Measurements from ENCODE around the gene YBX1. TPM values are rescaled to one million over a fixed set of nuclear protein-coding genes. Genes with fewer than 3 reads are reported as not detected.

YBX1 gene
- total and polyA plus RNA-seq, 2 donors (not counting 1 experiment from before 2014, with no cell fraction given) = 164 to 345 TPM

GRCh38 chr1:42738678-42739226 is 56.5 kb downstream of the YBX1 start:
- Mint-ChIP-seq H3K4me1 (peaks cover 8% of the 10 kb centered on the region), H3K27ac (no peak overlapping the region), H3K9me3 (ENCODE audit: insufficient read depth) (no peaks in the 10 kb centered on the region), H3K4me3 (no peak overlapping the region), H3K27me3 (no peaks in the 10 kb centered on the region)
- no peak overlapping the region for H2AFZ ChIP-seq (ENCODE audit: insufficient read depth, low read depth, low read length, poor library complexity, severe bottlenecking)
- ChIA-PET CTCF (no interaction called here), POLR2A (no interaction called here)
- H3K27ac ChIP-seq (ENCODE audit: low read length in 2 of 2) = no peak overlapping the region
- DNase-seq (no peak), ATAC-seq (ENCODE audit: low read depth) (no peak)
- intact Hi-C loops (cut with micrococcal nuclease) = no loop called here
- TF ChIP-seq EZH2 (IDR thresholded peaks at IDR 0.05; ENCODE audit: borderline replicate concordance, insufficient read depth, low read depth, low read length, poor library complexity, severe bottlenecking) = no peak
- no peak for TF ChIP-seq CTCF (IDR thresholded peaks at IDR 0.05)
- no peaks in the 10 kb centered on the region for H4K20me1 ChIP-seq (ENCODE audit: control insufficient read depth, insufficient read depth, low read length, poor library complexity, severe bottlenecking)
- no peaks in the 10 kb centered on the region for H3K27me3 ChIP-seq (replicated peaks in 1 of 4; ENCODE audit: control extremely low read depth in 1 of 4, control insufficient read depth in 3 of 4, insufficient read depth in 4 of 4, low read length in 3 of 4)
- WGBS (ENCODE audit: insufficient coverage) = 87% methylated on average over 7 of the region's 8 CpGs
- H3K79me2 ChIP-seq (ENCODE audit: control insufficient read depth, insufficient read depth, low read length) = no peaks in the 10 kb centered on the region
- H3K4me3 ChIP-seq (ENCODE audit: control extremely low read depth in 1 of 5, extremely low read depth in 1 of 5, insufficient read depth in 1 of 5, low read depth in 2 of 5, low read length in 4 of 5) = no peak overlapping the region
- H3K36me3 ChIP-seq (replicated peaks in 1 of 2; ENCODE audit: control extremely low read depth in 1 of 2, control insufficient read depth in 1 of 2, extremely low read depth in 1 of 2, insufficient read depth in 2 of 2, low read length in 1 of 2) = no peaks in the 10 kb centered on the region
- peaks cover 10 to 16% of the 10 kb centered on the region in 2 donors for H3K4me1 ChIP-seq (ENCODE audit: control insufficient read depth in 2 of 2, insufficient read depth in 2 of 2, low read length in 2 of 2)
- H3K9me3 ChIP-seq (ENCODE audit: control extremely low read depth in 1 of 3, control insufficient read depth in 2 of 3, insufficient read depth in 1 of 3, low read length in 2 of 3) = no peaks in the 10 kb centered on the region
- no peak overlapping the region for H3K4me2 ChIP-seq (replicated peaks; ENCODE audit: low read depth, low read length, poor library complexity, severe bottlenecking)
- no peak overlapping the region for H3K9ac ChIP-seq (ENCODE audit: low read length)

- Histone ChIP-seq H3K9ac (ENCODE audit: low read length) (no peak within 1 kb of the TSS), H3K27ac (ENCODE audit: low read length in 2 of 2) (no peak within 1 kb of the TSS), H4K20me1 (ENCODE audit: control insufficient read depth, insufficient read depth, low read length, poor library complexity, severe bottlenecking) (no peaks in the 10 kb centered on the region), H3K79me2 (ENCODE audit: control insufficient read depth, insufficient read depth, low read length) (no peaks in the 10 kb centered on the region), H3K27me3 (replicated peaks in 1 of 4; ENCODE audit: control extremely low read depth in 1 of 4, control insufficient read depth in 3 of 4, insufficient read depth in 4 of 4, low read length in 3 of 4) (no peaks in the 10 kb centered on the region), H3K4me1 (ENCODE audit: control insufficient read depth in 2 of 2, insufficient read depth in 2 of 2, low read length in 2 of 2) (peaks cover 10 to 16% of the 10 kb centered on the region in 2 donors), H3K36me3 (replicated peaks in 1 of 2; ENCODE audit: control extremely low read depth in 1 of 2, control insufficient read depth in 1 of 2, extremely low read depth in 1 of 2, insufficient read depth in 2 of 2, low read length in 1 of 2) (no peaks in the 10 kb centered on the region), H3K9me3 (ENCODE audit: control extremely low read depth in 1 of 3, control insufficient read depth in 2 of 3, insufficient read depth in 1 of 3, low read length in 2 of 3) (no peaks in the 10 kb centered on the region), H3K4me3 (ENCODE audit: control extremely low read depth in 1 of 5, extremely low read depth in 1 of 5, insufficient read depth in 1 of 5, low read depth in 2 of 5, low read length in 4 of 5) (no peak within 1 kb of the TSS), H3K4me2 (replicated peaks; ENCODE audit: low read depth, low read length, poor library complexity, severe bottlenecking) (no peak within 1 kb of the TSS), H2AFZ (ENCODE audit: insufficient read depth, low read depth, low read length, poor library complexity, severe bottlenecking) (no peak within 1 kb of the TSS)
- CTCF ChIA-PET = no interaction called here
- H3K27ac Mint-ChIP-seq = no peak within 1 kb of the TSS
- no peaks in the 10 kb centered on the region for H3K27me3 Mint-ChIP-seq
- no peak for ATAC-seq (ENCODE audit: low read depth)
- H3K9me3 Mint-ChIP-seq (ENCODE audit: insufficient read depth) = no peaks in the 10 kb centered on the region
- no peak for DNase-seq
- H3K4me1 Mint-ChIP-seq = peaks cover 8% of the 10 kb centered on the region
- TF ChIP-seq EZH2 (IDR thresholded peaks at IDR 0.05; ENCODE audit: borderline replicate concordance, insufficient read depth, low read depth, low read length, poor library complexity, severe bottlenecking) (no peak), CTCF (IDR thresholded peaks at IDR 0.05) (no peak)
- intact Hi-C loops (cut with micrococcal nuclease) = no loop called here
- no peak within 1 kb of the TSS for H3K4me3 Mint-ChIP-seq
- POLR2A ChIA-PET = no interaction called here
- 95% methylated on average over 20 of the region's 27 CpGs for WGBS (ENCODE audit: insufficient coverage)
Measured at GRCh38 chr1:42739753-42740700, 57.8 kb downstream of the YBX1 start, which contains the start of gene CLDN19. Gene CLDN19, minus strand, starts transcription at chr1:42740236. Its CDS starts 173 bp downstream, at chr1:42740063.

All from B cell (primary cell).